ENCODE results near the gene MED26. TPM values are rescaled to one million over a fixed set of nuclear protein-coding genes. Genes with fewer than 3 reads are reported as not detected.

Gene MED26
- total and polyA plus RNA-seq, 2 experiments from 2014 or later: 7.4 to 15.4 TPM

- Histone ChIP-seq H3K4me1 (ENCODE audit: insufficient read depth) (peaks cover 8% of the 10 kb centered on the region; the same call in 1 of the 2 replicates), H3K27ac (ENCODE audit: low read depth) (no peak overlapping the region), H3K4me2 (no peak overlapping the region), H3K36me3 (ENCODE audit: insufficient read depth) (peaks cover 4% of the 10 kb centered on the region; the same call in 1 of the 2 replicates), H3K9me2 (ENCODE audit: insufficient read depth) (no peaks in the 10 kb centered on the region), H2AFZ (no peak overlapping the region), H3K4me3 (no peak overlapping the region), H4K20me1 (replicated peaks; ENCODE audit: insufficient read depth) (peaks cover 26% of the 10 kb centered on the region), H3F3A (replicated peaks; ENCODE audit: low read depth) (0 out of 2 replicates have a peak, but pooled peaks cover 6% of the 10 kb centered on the region), H3K79me2 (replicated peaks; ENCODE audit: insufficient read depth) (peaks cover 59% of the 10 kb centered on the region), H3K27me3 (ENCODE audit: insufficient read depth) (no peaks in the 10 kb centered on the region)
- Mint-ChIP-seq H3K36me3 (ENCODE audit: low read depth) (peaks cover 16% of the 10 kb centered on the region), H3K4me1 (peaks cover 8% of the 10 kb centered on the region), H3K27ac (no peak overlapping the region), H3K9me3 (no peaks in the 10 kb centered on the region), H3K27me3 (ENCODE audit: insufficient read depth, low read depth, poor library complexity) (peaks cover 8% of the 10 kb centered on the region), H3K4me3 (no peak overlapping the region)
- TF ChIP-seq CREB1 (CRISPR knock-in tag; IDR thresholded peaks at IDR 0.05; ENCODE audit: low read depth): no peak
- ATAC-seq (no peak), DNase-seq (ENCODE audit: low spot score) (no peak)
Measured at GRCh38 chr19:16575861-16576689, 51.9 kb downstream of the MED26 start.

- DNase-seq (ENCODE audit: low spot score): no peak
- Histone ChIP-seq H3K4me2 (no peak overlapping the region), H3K9me2 (ENCODE audit: insufficient read depth) (no peaks in the 10 kb centered on the region), H3K36me3 (ENCODE audit: insufficient read depth) (peaks cover 4% of the 10 kb centered on the region; the same call in 1 of the 2 replicates), H3K27me3 (ENCODE audit: insufficient read depth) (no peaks in the 10 kb centered on the region), H3K4me1 (ENCODE audit: insufficient read depth) (peaks cover 9% of the 10 kb centered on the region; the same call in 1 of the 2 replicates), H4K20me1 (replicated peaks; ENCODE audit: insufficient read depth) (peaks cover 26% of the 10 kb centered on the region), H3K79me2 (replicated peaks; ENCODE audit: insufficient read depth) (peaks cover 60% of the 10 kb centered on the region), H2AFZ (no peak overlapping the region), H3K4me3 (no peak overlapping the region), H3F3A (replicated peaks; ENCODE audit: low read depth) (peaks cover 10% of the 10 kb centered on the region; the same call in 1 of the 2 replicates), H3K27ac (ENCODE audit: low read depth) (no peak overlapping the region)
- TF ChIP-seq NANOG (IDR thresholded peaks at IDR 0.05; ENCODE audit: borderline replicate concordance) (no peak), ZNF331 (CRISPR knock-in tag; IDR thresholded peaks at IDR 0.05; ENCODE audit: low read depth) (no peak), ZNF462 (CRISPR knock-in tag; IDR thresholded peaks at IDR 0.05) (no peak), CREB1 (CRISPR knock-in tag; IDR thresholded peaks at IDR 0.05; ENCODE audit: low read depth) (no peak)
- H3K36me3 Mint-ChIP-seq (ENCODE audit: low read depth): peaks cover 16% of the 10 kb centered on the region
- H3K4me1 Mint-ChIP-seq: peaks cover 8% of the 10 kb centered on the region
- no peak for ATAC-seq
- no peaks in the 10 kb centered on the region for H3K9me3 Mint-ChIP-seq
- H3K4me3 Mint-ChIP-seq: no peak overlapping the region; the same call in 2 of the 3 replicates
- no peak overlapping the region for H3K27ac Mint-ChIP-seq
- H3K27me3 Mint-ChIP-seq (ENCODE audit: insufficient read depth, low read depth, poor library complexity): peaks cover 8% of the 10 kb centered on the region
Measured at GRCh38 chr19:16575282-16575681, 52.7 kb downstream of the MED26 start.
